NCI-H1436 (cell line): ENCODE measurements around the gene RASSF7.

Experiments used
- DNase-seq: peaks from one replicate; lab custom pipeline; 2025; lab: John Stamatoyannopoulos, UW

The RASSF7 gene

DNA sequence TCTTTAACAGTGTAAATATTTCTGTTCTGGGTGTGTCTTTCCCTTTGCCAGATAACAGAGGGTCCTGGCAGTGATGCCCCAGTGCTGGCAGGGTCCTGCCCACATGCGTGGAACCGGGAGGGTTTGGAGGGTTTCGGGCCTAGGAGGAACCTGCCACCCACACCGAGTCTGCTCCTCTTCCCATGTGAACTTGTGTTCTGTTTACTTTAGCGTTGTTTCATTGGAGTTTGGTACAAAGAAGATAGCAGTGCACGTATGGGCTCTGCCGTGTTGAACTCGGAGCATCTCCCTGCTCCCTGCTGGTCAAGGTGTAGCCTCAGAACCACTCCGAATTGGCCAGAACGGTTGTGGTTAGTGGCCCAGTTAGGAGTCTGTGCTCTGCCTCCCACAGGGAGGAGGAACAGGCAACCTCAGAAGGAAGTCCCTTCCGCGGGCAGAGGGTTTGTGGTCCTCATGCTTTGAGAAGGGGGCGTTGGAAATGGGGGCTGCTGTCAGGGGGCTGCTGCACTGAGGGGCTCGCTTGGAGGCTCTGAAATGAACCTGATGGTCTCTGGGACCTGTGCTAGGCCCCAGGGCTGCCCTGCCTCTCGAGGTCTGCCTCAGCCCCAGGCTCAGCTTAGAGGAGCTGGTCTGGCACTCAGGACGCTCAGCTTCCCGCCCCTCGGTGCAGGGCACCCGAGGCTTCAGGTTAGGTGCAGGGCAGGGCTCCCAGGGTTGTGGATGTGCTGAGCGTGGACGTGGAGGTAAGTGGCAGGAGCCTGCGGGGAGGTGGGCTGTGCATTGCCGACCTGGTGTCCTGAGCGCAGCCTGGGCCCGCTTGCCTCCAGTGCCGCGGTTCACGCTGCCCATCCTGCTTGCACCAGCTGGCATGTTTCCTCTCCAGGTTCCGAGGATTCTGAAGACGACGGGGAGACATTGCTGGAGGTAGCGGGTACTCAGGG lies 25.9 kb downstream of the RASSF7 start:
- DNase-seq = no peak

DNA sequence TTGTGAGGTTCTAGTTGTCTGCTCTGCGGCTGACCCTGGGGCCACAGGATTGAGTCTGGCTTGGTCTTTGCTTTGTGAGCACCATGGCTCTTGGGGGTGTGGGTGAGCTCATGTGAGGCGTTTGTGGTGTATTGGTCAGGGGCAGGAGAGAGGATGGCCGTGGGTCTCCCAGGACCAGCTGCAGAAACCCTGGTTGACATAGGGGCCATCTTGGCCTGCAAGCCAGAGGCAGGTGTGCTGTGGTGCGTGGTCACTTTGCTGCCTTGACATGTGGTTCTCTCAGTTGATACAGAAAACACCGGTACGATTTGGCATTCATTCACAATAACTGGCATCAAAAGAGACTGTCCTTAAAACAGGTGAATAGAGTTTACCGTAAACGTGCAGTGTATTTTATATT lies 26.8 kb downstream of the RASSF7 start:
- DNase-seq = no peak

DNA sequence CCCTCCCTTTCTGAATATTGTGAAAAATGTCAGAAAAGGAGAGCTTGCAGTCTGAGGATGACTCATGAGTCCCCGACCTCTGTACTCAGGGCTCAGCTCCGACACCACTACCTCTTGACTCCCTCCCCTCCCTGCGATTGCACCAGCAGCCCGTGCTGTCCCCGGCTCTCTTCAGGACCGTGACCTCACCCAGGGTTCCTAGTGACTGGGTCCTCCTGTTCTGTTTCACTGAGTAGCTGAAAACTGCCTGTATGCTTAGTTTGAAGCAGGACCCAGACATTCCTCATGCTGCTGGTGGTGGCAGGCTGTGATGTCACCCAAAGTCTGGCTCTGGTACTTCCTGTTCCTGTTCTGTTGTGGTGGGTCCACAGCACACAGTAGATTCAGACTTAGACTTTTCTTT lies 27.2 kb downstream of the RASSF7 start:
- DNase-seq = no peak

DNA sequence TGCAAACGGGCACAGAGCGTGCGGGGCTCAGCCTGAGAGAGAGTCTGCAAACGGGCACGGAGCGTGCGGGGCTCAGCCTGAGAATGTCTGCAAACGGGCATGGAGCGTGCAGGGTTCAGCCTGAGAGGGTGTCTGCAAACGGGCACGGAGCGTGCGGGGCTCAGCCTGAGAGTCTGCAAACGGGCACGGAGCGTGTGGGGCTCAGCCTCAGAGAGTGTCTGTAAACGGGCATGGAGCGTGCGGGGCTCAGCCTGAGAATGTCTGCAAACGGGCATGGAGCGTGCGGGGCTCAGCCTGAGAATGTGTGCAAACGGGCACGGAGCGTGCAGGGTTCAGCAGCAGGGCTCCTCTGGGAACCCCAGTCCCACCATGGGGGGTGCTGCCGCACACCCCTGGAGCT lies 29.0 kb downstream of the RASSF7 start:
- no peak for DNase-seq

DNA sequence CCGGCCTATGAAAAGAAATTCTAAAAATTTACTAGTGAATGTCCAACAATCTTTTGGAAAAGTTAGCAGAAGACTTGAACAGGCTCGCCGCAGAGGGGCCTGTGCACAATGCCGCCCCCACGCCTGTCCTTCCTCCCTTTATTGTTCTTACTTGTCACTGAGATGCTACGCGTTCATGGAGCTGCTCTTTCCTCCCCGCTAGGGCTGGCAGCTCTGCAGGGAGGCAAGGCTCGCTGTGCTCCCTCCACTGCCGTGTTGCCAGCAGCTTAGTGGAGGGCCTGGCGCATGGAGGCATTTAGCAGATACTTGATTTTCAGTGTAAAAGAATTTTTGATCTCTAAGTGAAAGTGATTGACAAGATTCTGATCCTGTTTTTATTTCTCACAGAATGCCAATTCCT lies 30.2 kb downstream of the RASSF7 start:
- DNase-seq = no peak

DNA sequence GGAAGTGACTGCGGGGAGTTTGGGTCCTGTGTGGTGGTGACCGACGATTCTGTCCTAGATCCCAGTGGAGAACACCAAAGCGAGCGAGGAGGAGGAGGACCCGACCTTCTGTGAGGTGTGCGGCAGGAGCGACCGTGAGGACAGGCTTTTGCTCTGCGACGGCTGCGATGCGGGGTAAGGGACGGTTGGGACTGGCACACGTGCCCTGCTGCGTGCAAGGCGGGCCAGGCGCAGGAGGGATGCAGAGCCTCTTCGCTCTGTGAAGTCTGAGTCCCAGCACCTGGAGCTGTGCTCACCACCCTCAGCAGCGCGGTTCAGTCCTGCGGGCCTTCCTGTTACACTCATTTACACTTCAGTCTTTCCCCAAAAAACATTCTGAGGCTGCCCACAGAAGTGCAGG lies 31.7 kb downstream of the RASSF7 start:
- no peak for DNase-seq

DNA sequence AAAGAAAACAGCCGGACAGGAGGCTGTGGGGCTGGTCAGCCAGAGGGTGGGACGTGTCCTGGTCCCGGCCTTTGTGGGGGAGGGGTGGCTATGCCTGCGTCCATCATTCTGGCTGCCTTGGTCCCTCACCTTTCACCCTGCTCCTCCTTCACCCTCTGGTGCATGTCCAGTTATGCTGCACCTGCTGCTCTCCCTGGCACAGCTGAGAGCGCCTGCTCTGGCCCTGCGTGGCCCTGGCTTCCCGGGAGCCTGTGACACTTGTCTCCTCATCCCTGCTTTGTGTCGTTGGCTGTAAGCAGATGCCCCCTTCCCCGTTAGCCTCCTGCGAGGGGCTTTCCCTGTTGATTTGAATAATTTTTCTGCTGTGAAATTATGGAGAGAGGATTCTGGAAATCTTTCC lies 32.1 kb downstream of the RASSF7 start:
- no peak for DNase-seq

DNA sequence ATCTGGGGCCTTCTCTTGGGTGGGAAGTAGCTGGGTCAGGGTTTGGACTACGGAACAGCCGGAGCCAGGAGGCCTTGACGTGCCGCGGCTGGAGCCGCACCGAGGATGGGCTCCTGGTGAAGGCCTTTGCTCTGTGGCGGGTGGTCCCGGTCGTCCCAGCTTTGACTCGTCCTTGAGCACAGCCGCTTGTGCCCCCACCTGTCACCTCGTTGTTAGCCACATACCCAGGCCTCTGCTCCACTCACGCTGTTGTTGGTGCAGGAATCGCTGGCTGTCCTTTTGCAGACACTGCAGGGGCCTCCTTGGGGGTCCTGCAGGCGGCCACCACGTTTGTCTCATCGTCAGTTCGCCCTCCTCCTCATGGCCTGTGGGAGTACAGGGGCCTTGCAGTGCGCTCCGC lies 32.6 kb downstream of the RASSF7 start:
- no peak for DNase-seq

DNA sequence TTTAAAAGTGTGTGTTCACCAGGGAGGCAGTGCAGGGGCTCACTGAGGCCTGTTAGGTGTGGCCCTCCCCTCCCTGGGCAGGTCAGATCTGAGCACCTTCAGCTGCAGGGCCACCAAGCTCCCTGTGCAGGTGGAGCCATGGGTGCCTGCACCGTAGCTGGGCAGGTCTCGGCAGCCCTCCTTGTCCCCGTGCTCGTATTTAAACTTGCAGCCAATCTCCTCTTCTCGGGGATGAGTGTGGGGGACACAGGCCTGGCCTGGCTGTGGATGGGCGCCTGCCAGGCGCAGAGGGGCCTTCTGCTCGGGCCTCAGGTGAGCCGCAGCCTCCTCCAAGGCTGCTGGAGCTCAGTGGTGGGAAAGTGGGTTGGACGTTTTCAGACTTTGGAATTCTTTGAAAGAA lies 34.6 kb downstream of the RASSF7 start:
- DNase-seq = no peak

DNA sequence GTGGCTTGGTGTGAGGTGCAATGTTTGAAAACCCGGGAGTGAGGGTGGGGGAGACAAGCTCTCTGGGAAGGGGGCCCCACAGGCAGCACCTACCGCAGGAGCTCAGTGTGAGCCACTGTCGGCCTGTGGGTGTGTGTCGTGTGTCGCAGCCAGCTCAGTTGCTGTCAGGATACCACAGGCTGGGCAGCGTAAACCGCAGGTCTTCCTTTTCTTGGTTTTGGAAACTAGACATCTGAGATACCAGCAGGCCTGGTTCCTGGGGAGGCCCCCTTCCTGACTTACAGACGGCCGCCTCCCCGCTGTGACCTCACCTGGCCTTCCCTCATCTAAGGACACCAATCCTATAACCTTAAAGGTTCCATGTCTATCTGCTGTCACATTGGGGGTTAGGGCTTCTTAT lies 35.6 kb downstream of the RASSF7 start:
- DNase-seq = no peak

DNA sequence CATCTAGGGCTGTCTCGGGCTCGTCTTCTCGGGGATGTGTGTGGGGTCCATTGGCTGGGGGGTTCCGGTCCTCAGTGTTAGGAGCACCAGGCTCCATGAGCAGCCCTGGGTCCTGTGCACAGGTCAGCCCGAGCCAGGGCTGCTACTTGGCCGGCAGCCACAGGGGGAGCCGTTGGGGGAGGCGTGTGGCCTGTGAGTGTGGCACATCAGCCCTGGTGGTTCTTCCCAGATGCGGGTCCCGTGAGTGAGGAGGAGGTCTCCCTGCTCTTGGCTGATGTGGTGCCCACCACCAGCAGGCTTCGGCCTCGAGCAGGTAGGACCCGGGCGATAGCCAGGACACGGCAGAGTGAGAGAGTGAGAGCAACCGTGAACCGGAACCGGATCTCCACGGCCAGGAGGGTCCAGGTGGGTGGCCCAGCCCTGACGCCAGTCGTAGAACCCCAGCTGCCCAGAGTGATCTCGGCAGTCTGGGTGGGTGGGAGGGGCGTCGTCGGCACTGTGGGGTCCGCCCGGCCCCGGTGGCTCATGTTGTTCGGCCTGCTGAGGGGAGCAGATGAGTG lies 36.5 kb downstream of the RASSF7 start:
- DNase-seq = no peak

DNA sequence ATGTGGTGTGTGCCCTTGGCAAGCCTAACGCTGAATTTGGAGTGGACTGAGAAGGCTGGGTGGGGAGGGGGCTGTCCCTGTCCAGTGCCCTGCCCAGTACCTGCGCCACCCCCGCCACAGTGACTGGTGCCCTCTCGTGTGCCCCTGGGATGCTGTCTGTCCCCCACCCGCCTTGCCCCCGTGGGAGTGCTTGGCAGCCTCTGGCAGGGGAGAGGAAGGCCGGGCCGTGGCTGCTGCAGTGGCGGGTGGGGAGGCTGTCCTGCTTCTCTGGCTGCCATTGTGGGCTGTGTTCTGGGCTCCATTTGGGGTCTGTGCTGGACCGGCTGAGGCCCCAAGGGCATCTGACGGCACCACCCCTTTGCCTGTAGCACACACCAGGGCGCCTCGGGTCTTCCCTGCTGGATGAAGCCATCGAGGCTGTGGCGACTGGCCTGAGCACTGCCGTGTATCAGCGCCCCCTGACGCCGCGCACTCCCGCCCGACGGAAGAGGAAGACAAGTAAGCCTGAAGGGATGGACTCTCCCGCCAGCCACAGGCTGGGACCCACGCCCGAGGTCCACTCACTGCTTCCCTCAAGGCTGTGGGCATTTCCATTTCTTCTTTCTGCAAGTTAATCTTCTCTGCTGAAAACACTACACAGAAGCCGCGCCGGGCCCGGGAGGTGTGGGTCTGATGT lies 37.4 kb downstream of the RASSF7 start:
- no peak for DNase-seq

DNA sequence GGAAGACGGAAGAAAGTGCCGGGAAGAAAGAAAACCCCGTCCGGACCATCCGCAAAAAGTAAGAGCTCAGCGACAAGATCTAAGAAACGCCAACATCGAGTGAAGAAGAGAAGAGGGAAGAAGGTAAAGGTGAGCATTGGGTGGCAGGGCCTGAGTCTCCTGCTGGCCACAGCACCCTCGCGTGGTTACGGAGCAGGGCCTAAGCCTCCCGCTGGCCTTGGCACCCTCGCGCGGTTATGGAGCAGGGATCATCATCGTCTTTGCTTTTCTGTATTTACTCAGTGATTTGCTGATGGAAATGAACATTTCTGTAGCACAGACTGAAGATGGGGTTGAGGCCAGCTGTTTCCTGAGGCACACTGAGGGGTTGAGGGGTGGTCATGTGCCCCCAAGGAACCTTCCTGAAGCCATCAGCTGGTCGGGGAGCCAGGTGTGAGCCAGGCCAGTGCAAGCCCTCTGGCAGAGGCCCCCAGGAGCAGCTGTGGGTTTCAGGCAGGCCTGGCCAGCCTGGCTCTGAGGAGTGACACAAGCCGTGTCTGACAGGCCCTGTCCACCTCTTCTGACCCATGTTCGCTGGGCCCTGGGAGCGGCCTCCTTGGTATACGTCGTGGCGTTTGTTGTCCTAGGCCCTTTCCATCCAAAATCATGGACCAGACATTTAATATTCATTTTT lies 40.9 kb downstream of the RASSF7 start:
- no peak for DNase-seq

DNA sequence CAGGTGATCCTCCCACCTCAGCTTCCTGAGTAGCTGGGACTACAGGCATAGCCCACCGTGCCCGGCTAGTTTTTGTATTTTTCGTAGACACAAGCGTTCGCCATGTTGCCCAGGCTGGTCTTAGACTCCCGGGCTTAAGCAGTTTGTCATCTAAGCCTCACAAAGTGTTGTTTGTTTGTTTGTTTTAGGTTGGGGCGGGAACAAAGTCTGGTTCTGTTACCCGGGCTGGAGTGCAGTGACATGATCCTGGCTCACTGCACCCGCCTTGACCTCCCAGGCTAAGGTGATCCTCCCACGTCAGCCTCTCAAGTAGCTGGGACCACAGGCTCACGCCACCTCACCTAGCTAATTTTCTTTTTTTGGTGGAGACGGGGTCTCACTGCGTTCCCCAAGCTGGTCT lies 42.4 kb downstream of the RASSF7 start:
- no peak for DNase-seq

DNA sequence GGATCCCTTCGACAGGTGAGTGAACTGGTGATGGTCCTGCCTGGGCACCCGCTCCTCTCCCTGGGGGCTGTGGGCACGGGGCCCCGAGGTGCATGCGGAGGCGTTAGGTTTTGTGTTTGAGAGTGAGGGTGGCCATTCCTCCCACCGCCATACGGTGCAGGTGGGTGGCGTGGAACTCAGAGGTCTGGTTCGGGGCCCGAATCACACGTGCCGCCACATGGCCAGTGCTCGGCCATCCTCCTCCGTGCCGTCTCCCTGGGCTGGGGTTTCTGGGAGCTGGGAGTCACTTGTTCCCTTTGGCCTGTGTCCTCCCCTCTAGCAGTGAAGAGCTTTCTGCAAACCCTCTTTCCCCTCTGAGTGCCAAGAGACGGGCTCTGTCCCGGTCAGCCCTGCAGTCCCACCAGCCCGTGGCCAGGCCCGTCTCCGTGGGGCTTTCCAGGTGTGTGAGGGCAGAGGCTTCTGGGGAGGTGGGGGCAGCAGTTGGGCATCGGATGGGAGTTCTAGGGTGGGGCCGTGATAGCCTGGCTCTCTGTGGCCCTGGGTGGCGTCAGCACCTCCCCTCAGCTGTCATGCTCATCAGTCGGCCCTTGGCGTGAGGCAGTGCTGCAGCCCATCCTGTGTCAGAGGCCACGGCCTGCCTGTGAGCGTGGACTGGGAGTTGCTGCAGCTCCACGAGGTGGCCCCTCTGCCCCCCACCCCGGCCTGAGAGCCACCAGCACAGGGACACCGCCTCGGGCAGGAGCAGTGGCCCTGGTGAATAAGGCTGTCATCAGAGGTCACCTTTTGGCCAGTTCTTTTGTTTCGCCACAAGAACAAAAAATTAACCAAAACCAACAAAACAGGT lies 44.7 kb downstream of the RASSF7 start:
- no peak for DNase-seq

DNA sequence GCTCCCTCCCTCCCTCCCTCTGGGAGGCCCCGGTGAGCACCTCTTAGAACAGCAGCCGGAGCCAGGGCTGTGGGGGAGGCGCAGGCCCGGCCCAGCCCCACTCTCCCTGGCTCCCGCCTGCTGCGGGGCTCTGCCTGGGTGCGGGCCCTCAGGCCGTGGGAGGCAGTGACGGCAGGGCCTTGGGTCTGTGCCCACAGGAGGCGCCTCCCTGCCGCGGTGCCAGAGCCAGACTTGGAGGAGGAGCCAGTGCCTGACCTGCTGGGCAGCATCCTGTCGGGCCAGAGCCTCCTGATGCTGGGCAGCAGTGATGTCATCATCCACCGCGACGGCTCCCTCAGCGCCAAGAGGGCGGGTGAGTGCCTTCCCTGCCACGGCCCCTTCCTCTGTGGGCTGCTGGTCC lies 45.5 kb downstream of the RASSF7 start:
- no peak for DNase-seq

DNA sequence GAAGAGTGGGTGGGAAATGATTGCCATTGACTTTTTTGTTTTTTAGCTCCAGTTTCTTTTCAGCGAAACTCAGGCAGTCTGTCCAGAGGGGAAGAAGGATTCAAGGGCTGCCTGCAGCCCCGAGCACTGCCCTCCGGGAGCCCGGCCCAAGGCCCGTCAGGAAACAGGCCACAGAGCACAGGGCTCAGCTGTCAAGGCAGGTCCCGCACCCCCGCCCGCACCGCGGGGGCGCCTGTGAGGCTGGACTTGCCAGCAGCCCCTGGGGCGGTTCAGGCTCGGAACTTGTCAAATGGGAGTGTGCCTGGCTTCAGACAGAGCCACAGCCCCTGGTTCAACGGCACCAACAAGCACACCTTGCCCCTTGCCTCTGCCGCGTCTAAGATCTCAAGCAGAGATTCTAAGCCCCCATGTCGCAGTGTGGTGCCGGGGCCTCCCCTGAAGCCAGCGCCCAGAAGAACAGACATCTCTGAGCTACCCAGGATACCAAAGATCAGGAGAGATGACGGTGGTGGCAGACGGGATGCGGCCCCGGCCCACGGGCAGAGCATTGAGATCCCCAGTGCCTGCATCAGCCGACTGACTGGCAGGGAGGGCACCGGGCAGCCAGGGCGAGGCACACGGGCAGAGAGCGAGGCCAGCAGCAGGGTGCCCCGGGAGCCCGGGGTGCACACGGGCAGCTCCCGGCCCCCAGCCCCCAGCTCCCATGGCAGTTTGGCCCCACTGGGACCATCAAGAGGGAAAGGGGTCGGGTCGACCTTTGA lies 46.4 kb downstream of the RASSF7 start:
- DNase-seq = no peak

DNA sequence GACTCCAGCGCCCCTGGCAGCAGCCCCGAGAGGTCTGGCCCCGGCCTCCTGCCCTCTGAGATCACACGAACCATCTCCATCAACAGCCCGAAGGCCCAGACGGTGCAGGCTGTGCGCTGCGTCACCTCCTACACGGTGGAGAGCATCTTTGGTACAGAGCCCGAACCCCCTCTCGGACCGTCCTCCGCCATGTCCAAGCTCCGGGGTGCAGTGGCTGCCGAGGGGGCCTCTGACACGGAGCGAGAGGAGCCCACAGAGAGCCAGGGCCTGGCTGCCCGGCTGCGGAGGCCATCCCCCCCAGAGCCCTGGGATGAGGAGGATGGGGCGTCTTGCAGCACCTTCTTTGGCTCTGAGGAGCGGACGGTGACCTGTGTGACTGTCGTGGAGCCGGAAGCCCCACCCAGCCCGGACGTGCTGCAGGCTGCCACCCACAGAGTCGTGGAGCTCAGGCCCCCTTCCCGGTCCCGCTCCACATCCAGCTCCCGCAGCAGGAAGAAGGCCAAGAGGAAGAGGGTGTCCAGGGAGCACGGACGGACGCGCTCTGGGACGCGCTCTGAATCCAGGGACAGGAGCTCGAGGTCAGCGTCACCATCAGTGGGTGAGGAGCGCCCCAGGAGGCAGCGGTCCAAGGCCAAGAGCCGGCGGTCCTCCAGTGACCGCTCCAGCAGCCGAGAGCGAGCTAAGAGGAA lies 47.3 kb downstream of the RASSF7 start:
- DNase-seq = no peak

DNA sequence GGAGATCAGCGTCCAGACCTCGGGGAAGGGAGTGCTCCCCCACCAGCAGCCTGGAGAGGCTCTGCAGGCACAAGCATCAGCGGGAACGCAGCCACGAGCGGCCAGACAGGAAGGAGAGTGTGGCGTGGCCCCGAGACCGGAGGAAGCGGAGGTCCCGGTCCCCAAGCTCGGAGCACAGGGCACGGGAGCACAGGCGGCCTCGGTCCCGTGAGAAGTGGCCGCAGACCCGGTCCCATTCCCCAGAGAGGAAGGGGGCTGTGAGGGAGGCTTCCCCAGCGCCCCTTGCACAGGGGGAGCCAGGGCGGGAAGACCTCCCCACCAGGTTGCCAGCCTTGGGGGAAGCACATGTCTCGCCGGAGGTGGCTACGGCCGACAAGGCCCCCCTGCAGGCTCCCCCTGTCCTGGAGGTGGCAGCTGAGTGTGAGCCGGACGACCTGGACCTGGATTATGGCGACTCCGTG lies 48.1 kb downstream of the RASSF7 start:
- DNase-seq = no peak

DNA sequence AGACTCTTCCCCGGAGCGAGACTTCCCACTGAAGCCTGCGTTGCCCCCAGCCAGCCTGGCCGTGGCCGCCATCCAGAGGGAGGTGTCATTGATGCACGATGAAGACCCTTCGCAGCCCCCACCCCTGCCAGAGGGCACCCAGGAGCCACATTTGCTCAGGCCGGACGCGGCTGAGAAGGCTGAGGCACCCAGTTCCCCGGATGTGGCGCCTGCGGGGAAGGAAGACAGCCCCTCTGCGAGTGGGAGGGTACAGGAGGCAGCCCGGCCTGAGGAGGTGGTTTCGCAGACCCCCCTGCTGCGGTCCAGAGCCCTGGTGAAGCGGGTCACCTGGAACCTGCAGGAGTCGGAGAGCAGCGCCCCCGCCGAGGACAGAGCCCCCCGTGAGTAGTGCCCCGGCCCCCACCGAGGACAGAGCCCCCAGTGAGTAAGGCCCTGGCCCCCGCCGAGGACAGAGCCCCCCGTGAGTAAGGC lies 48.6 kb downstream of the RASSF7 start:
- DNase-seq = no peak
